HepG2 (cell line): Measurements from ENCODE around the gene PKP4. TPM values are rescaled to one million over a fixed set of nuclear protein-coding genes. Genes with fewer than 3 reads are reported as not detected.

Experiments used
- ATAC-seq: fragments of 200-7000 bp; cut with Tn5 transposase; 3 replicates; pipeline ENCODE4 v1.9.1; 2020; ENCODE audit warnings: mild to moderate bottlenecking, moderate library complexity
- BruUV-seq: library from RNA; stranded (reverse); fragments of 400-500 nt; replicated peaks from 2 replicates; lab custom pipeline; 2021; lab: Mats Ljungman, UMichigan
- CTCF ChIA-PET: fragments of 300-600 bp; formaldehyde crosslinking; extraction: SDS; loops from one replicate; lab custom pipeline; 2021; ENCODE audit warnings: low total read pairs, inconsistent platforms, low intra/inter-chr PET ratio; lab: Yijun Ruan, JAX
- POLR2A ChIA-PET: fragments of 350-600 bp; sonication (Branson Sonifier 250); formaldehyde crosslinking; loops from one replicate; lab custom pipeline; 2020; ENCODE audit warnings: antibody characterized with exemption, inconsistent platforms; lab: Yijun Ruan, JAX
- DNase-seq: peaks from one replicate; pipeline ENCODE4 v3.0.0-alpha.2; 2015; ENCODE audit warnings: low spot score
- FAIRE-seq: peaks from 3 replicates; lab custom pipeline; 2011; peaks lifted over from hg19 to GRCh38; lab: Jason Lieb, UNC
- H2AFZ ChIP-seq: one replicate; pipeline ENCODE4 v1.6.1; 2011; ENCODE audit warnings: low read length, inconsistent platforms
- H3K27ac ChIP-seq: fragments of 300-600 bp; 3 replicates; pipeline ENCODE4 v1.8.0; 2011; ENCODE audit warnings: mixed run types, mild to moderate bottlenecking, mixed read lengths, low read length, inconsistent platforms; ENCODE audit not compliant: insufficient read depth; ENCODE audit errors: extremely low read length
- H3K27me3 ChIP-seq, 2 experiments: fragments of 200-600 bp in 1 of 2; 2 replicates in 1 of 2; 3 replicates in 1 of 2; pipeline versions ENCODE4 v1.6.0 to v1.8.0; 2011; ENCODE audit warnings: low read length in 2 of 2, mild to moderate bottlenecking in 2 of 2, moderate library complexity in 2 of 2, inconsistent platforms in 1 of 2; ENCODE audit not compliant: insufficient read depth in 2 of 2, control insufficient read depth in 1 of 2
- H3K36me3 ChIP-seq, 2 experiments: fragments of 200-600 bp in 1 of 2; replicated peaks in 1 of 2; 2 replicates in 1 of 2; 3 replicates in 1 of 2; pipeline versions ENCODE4 v1.5.1 to v1.8.0; 2011; ENCODE audit warnings: low read length in 2 of 2, inconsistent platforms in 1 of 2; ENCODE audit not compliant: insufficient read depth in 2 of 2, control insufficient read depth in 1 of 2
- H3K4me1 ChIP-seq: 2 replicates; pipeline ENCODE4 v1.5.1; 2012; ENCODE audit warnings: low read length, inconsistent platforms; ENCODE audit not compliant: insufficient read depth
- H3K4me2 ChIP-seq: 2 replicates; pipeline ENCODE4 v1.6.0; 2011; ENCODE audit warnings: low read depth, low read length, inconsistent platforms
- H3K4me3 ChIP-seq, 3 experiments: fragments of 200-600 bp in 1 of 3; sonication (generic), shearing (Covaris generic) in 1 of 3; replicated peaks in 1 of 3; 2 replicates each; pipeline ENCODE4 v1.5.1; 2011 to 2016; ENCODE audit warnings: low read length in 3 of 3, inconsistent platforms in 2 of 3, low read depth in 2 of 3, mild to moderate bottlenecking in 2 of 3, control low read depth in 1 of 3, mixed read lengths in 1 of 3; ENCODE audit not compliant: insufficient read depth in 1 of 3
- H3K79me2 ChIP-seq: one replicate; pipeline ENCODE4 v1.6.1; 2011; ENCODE audit warnings: low read length, inconsistent platforms; ENCODE audit not compliant: insufficient read depth
- H3K9ac ChIP-seq: 2 replicates; pipeline ENCODE4 v1.6.0; 2011; ENCODE audit warnings: mild to moderate bottlenecking, low read depth, low read length, inconsistent platforms; ENCODE audit not compliant: insufficient read depth
- H3K9me3 ChIP-seq: 2 replicates; pipeline ENCODE4 v1.5.1; 2012; ENCODE audit warnings: mild to moderate bottlenecking, low read length
- H4K20me1 ChIP-seq: 2 replicates; pipeline ENCODE4 v1.6.0; 2011; ENCODE audit warnings: inconsistent platforms, mild to moderate bottlenecking, low read length, moderate library complexity; ENCODE audit not compliant: insufficient read depth
- EP300 ChIP-seq, 3 experiments: sonication (generic) in 1 of 3; formaldehyde crosslinking in 1 of 3; IDR thresholded peaks; 2 replicates each; pipeline versions ENCODE4 v1.5.1 to v1.6.1; 2011 to 2020; ENCODE audit warnings: low read depth in 2 of 3, low read length in 2 of 3, borderline replicate concordance in 1 of 3, improper control_type of control experiment in 1 of 3, mild to moderate bottlenecking in 1 of 3, missing genetic modification reagents in 1 of 3, moderate library complexity in 1 of 3
- HNRNPK ChIP-seq: fragments of 200-400 bp; formaldehyde crosslinking; IDR thresholded peaks from 2 replicates; pipeline ENCODE4 v1.6.1; 2018; ENCODE audit warnings: low read length, low read depth, moderate library complexity, mild to moderate bottlenecking; ENCODE audit not compliant: poor library complexity, severe bottlenecking
- MAZ ChIP-seq, 2 experiments: sonication (generic) in 1 of 2; formaldehyde crosslinking in 1 of 2; IDR thresholded peaks; 2 replicates each; pipeline versions ENCODE4 v1.5.0 to v1.6.1; 2012 to 2020; ENCODE audit warnings: low read depth in 2 of 2, mild to moderate bottlenecking in 2 of 2, borderline replicate concordance in 1 of 2, improper control_type of control experiment in 1 of 2, low read length in 1 of 2, missing genetic modification reagents in 1 of 2, moderate library complexity in 1 of 2
- RARG ChIP-seq: sonication (generic); formaldehyde crosslinking; IDR thresholded peaks from 2 replicates; pipeline ENCODE4 v1.4.0; 2020; ENCODE audit warnings: low read depth, mild to moderate bottlenecking, missing genetic modification reagents
- SMAD9 ChIP-seq: sonication (generic); formaldehyde crosslinking; IDR thresholded peaks from 2 replicates; pipeline ENCODE4 v1.5.1; 2020; ENCODE audit warnings: mild to moderate bottlenecking, missing genetic modification reagents
- ZSCAN29 ChIP-seq: sonication (generic); formaldehyde crosslinking; conservative IDR thresholded peaks from 2 replicates; pipeline ENCODE4 v1.4.0; 2020; ENCODE audit warnings: mild to moderate bottlenecking, missing genetic modification reagents
- ZSCAN31 ChIP-seq: sonication (generic); formaldehyde crosslinking; IDR thresholded peaks from 2 replicates; pipeline ENCODE4 v1.5.0; 2020; ENCODE audit warnings: low read depth, mild to moderate bottlenecking, missing genetic modification reagents
- in situ Hi-C: cut with HindIII; loops from 2 replicates; pipeline ENCODE4 v1.10.0; 2017; ENCODE audit warnings: low pct_unique_long_range_greater_than_20kb; ENCODE audit not compliant: extremely low pct_ligation_motif_present
- intact Hi-C: fragments of 100-400 bp; cut with micrococcal nuclease; formaldehyde crosslinking; loops from one replicate; pipeline ENCODE4 v1.10.0; 2022; ENCODE audit not compliant: unreplicated experiment
- polyA plus RNA-seq, 8 experiments: library from polyadenylated mRNA; depleted of rRNA in 3 of 8; stranded (reverse) in 7 of 8; unstranded in 1 of 8; fragments of >200 nt; fragmentation: Illumina TruSeq in 4 of 8; extraction: Trizol in 4 of 8; gene quantifications; 2 replicates each; pipeline versions ENCODE4 v1.2.1 to v1.2.3, GENCODE V29; 2011 to 2016; ENCODE audit warnings: low read depth in 4 of 8, missing spikeins in 1 of 8, mixed read lengths in 1 of 8; ENCODE audit not compliant: insufficient read depth in 1 of 8
- total RNA-seq, 5 experiments: library from RNA; depleted of rRNA; stranded (reverse); fragments of >200 nt; fragmentation: Illumina TruSeq; extraction: Trizol; gene quantifications; 2 replicates each; pipeline ENCODE4 v1.2.3, GENCODE V29; 2016; ENCODE audit warnings: low read depth in 1 of 5
- TF ChIP-seq, protein P1 (sequence below): sonication (generic); formaldehyde crosslinking; conservative IDR thresholded peaks from 2 replicates; pipeline ENCODE4 v1.4.0; 2020; ENCODE audit warnings: missing genetic modification reagents
- TF ChIP-seq, protein P2 (sequence below): sonication (generic); formaldehyde crosslinking; IDR thresholded peaks from 2 replicates; pipeline ENCODE4 v1.4.0; 2020; ENCODE audit warnings: missing genetic modification reagents, borderline replicate concordance

PKP4 gene
- total and polyA plus RNA-seq, 2 of the 13 experiments (the other 11 are each of a cell fraction or from before 2014, with no cell fraction given): 80.9 to 90.5 TPM

DNA sequence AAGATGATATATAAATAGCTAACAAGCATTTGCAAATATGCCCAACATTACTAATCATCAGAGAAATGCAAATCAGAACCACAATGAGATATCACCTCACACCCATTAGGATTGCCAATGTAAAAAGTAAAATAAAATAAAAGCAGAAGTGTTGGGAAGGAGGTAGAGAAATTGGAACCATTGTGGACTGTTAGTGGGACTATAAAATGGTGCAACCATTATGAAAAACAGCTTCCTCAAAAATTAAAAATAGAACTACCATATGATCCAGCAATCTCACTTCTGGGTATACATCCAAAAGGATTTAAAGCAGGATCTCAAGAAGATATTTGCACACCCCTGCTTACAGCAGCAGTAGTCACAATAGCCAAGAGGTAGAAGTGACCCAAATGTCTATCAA lies 238.6 kb downstream of the PKP4 start:
- Histone ChIP-seq H3K4me2 (peak overlapping the region; percentile 30), H4K20me1 (no peaks in the 10 kb centered on the region), H3K79me2 (no peaks in the 10 kb centered on the region), H3K9me3 (peaks cover 13% of the 10 kb centered on the region), H2AFZ (no peak overlapping the region), H3K27ac (no peak overlapping the region), H3K36me3 (no peaks in the 10 kb centered on the region), H3K27me3 (no peaks in the 10 kb centered on the region), H3K9ac (no peak overlapping the region), H3K4me1 (peaks cover 10% of the 10 kb centered on the region), H3K4me3 (no peak overlapping the region)
- BruUV-seq: no TSS peak
- intact Hi-C loops: no loop called here
- POLR2A ChIA-PET: interaction anchor here (1.1 to 1.5 kb wide), 3 partner anchors 11 to 237 kb away, joined by 3 to 10 read pairs (median 3); no protein-coding TSS in a partner anchor
- DNase-seq (no peak), FAIRE-seq (no peak), ATAC-seq (no peak)
- in situ Hi-C loops: no loop called here
- TF ChIP-seq SMAD9 (CRISPR knock-in tag) (no peak), HNRNPK (no peak), EP300 (IDR thresholded peaks at IDR 0.05; ENCODE audit: low read depth in 2 of 2, low read length in 2 of 2) (no peak), EP300 (CRISPR knock-in tag; IDR thresholded peaks at IDR 0.05; ENCODE audit: borderline replicate concordance) (no peak), ZSCAN31 (CRISPR knock-in tag) (0 out of 2 replicates have a peak, but pooled peaks have one; percentile 43), RARG (CRISPR knock-in tag) (peak; percentile 81; the same call in 1 of the 2 replicates), ZSCAN29 (CRISPR knock-in tag) (0 out of 2 replicates have a peak, but pooled peaks have one; percentile 22), MAZ (IDR thresholded peaks at IDR 0.05; ENCODE audit: borderline replicate concordance, low read depth, low read length) (no peak), MAZ (CRISPR knock-in tag; IDR thresholded peaks at IDR 0.05; ENCODE audit: low read depth) (0 out of 2 replicates have a peak, but pooled peaks have one; percentile 13)
- TF ChIP-seq, protein P1, sequence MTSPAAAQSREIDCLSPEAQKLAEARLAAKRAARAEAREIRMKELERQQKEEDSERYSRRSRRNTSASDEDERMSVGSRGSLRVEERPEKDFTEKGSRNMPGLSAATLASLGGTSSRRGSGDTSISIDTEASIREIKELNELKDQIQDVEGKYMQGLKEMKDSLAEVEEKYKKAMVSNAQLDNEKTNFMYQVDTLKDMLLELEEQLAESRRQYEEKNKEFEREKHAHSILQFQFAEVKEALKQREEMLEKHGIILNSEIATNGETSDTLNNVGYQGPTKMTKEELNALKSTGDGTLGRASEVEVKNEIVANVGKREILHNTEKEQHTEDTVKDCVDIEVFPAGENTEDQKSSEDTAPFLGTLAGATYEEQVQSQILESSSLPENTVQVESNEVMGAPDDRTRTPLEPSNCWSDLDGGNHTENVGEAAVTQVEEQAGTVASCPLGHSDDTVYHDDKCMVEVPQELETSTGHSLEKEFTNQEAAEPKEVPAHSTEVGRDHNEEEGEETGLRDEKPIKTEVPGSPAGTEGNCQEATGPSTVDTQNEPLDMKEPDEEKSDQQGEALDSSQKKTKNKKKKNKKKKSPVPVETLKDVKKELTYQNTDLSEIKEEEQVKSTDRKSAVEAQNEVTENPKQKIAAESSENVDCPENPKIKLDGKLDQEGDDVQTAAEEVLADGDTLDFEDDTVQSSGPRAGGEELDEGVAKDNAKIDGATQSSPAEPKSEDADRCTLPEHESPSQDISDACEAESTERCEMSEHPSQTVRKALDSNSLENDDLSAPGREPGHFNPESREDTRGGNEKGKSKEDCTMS (CRISPR knock-in tag): 0 out of 2 replicates have a peak, but pooled peaks have one; percentile 25
- TF ChIP-seq, protein P2, sequence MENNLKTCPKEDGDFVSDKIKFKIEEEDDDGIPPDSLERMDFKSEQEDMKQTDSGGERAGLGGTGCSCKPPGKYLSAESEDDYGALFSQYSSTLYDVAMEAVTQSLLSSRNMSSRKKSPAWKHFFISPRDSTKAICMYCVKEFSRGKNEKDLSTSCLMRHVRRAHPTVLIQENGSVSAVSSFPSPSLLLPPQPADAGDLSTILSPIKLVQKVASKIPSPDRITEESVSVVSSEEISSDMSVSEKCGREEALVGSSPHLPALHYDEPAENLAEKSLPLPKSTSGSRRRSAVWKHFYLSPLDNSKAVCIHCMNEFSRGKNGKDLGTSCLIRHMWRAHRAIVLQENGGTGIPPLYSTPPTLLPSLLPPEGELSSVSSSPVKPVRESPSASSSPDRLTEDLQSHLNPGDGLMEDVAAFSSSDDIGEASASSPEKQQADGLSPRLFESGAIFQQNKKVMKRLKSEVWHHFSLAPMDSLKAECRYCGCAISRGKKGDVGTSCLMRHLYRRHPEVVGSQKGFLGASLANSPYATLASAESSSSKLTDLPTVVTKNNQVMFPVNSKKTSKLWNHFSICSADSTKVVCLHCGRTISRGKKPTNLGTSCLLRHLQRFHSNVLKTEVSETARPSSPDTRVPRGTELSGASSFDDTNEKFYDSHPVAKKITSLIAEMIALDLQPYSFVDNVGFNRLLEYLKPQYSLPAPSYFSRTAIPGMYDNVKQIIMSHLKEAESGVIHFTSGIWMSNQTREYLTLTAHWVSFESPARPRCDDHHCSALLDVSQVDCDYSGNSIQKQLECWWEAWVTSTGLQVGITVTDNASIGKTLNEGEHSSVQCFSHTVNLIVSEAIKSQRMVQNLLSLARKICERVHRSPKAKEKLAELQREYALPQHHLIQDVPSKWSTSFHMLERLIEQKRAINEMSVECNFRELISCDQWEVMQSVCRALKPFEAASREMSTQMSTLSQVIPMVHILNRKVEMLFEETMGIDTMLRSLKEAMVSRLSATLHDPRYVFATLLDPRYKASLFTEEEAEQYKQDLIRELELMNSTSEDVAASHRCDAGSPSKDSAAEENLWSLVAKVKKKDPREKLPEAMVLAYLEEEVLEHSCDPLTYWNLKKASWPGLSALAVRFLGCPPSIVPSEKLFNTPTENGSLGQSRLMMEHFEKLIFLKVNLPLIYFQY (CRISPR knock-in tag): peak; percentile 9
- CTCF ChIA-PET: no interaction called here
